GM21515 (cell line): ENCODE measurements around the gene LGSN.
A peak's percentile ranks its signal among the peaks of the same experiment; 100 is the strongest.
"Not testable (repeated sequence)": the region's sequence is repeated elsewhere in the genome, so short reads cannot be mapped to it uniquely, and the experiment has no call there.

Experiments
- ATAC-seq: cut with Tn5 transposase; IDR thresholded peaks from one replicate; pipeline ENCODE4 v1.9.1; 2021; ENCODE audit not compliant: unreplicated experiment

The LGSN gene

GRCh38 chr6:63307581-63308246, 12.1 kb downstream of the LGSN start:
- ATAC-seq: peak; percentile 92

- ATAC-seq: no peak
These were observed 13.4 kb downstream of the LGSN start for GRCh38 chr6:63306420-63306819.

- ATAC-seq: no peak
These were observed 14.5 kb downstream of the LGSN start for GRCh38 chr6:63305277-63305676.

- no peak for ATAC-seq
These were observed 16.3 kb downstream of the LGSN start for GRCh38 chr6:63303476-63303875.

GRCh38 chr6:63299667-63300066, 20.1 kb downstream of the LGSN start:
- no peak for ATAC-seq

GRCh38 chr6:63295553-63296194, 24.1 kb downstream of the LGSN start:
- no peak for ATAC-seq

GRCh38 chr6:63290492-63291058, 29.2 kb downstream of the LGSN start:
- no peak for ATAC-seq

- no peak for ATAC-seq
These were observed 30.4 kb downstream of the LGSN start for GRCh38 chr6:63289269-63289872.

- ATAC-seq: no peak
These were observed 39.1 kb downstream of the LGSN start for GRCh38 chr6:63280639-63281180.

GRCh38 chr6:63278916-63279315, 40.9 kb downstream of the LGSN start:
- ATAC-seq: no peak

GRCh38 chr6:63275953-63276352, 43.8 kb downstream of the LGSN start:
- no peak for ATAC-seq

GRCh38 chr6:63274795-63275430, 44.9 kb downstream of the LGSN start:
- not testable (repeated sequence) for ATAC-seq

- ATAC-seq: no peak
These were observed 47.4 kb downstream of the LGSN start for GRCh38 chr6:63272397-63272796.

GRCh38 chr6:63269470-63269869, 50.3 kb downstream of the LGSN start:
- peak; percentile 79 for ATAC-seq

GRCh38 chr6:63268574-63268973, 51.2 kb downstream of the LGSN start:
- ATAC-seq: peak; percentile 86

GRCh38 chr6:63267828-63268227, 52.0 kb downstream of the LGSN start:
- no peak for ATAC-seq

GRCh38 chr6:63267046-63267445, 52.7 kb downstream of the LGSN start:
- ATAC-seq: no peak

GRCh38 chr6:63263444-63263843, 56.3 kb downstream of the LGSN start:
- no peak for ATAC-seq

GRCh38 chr6:63261820-63262219, 58.0 kb downstream of the LGSN start:
- peak; percentile 83 for ATAC-seq

- ATAC-seq: no peak
These were observed 60.6 kb downstream of the LGSN start for GRCh38 chr6:63259153-63259552.

GRCh38 chr6:63249875-63250482, 69.8 kb downstream of the LGSN start:
- ATAC-seq: no peak
